Measurements from ENCODE around the gene BCL2L15. TPM values are rescaled to one million over a fixed set of nuclear protein-coding genes. Genes with fewer than 3 reads are reported as not detected.

Gene BCL2L15
- total RNA-seq, 1 experiment from 2014 or later, result 0.10 TPM

DNA sequence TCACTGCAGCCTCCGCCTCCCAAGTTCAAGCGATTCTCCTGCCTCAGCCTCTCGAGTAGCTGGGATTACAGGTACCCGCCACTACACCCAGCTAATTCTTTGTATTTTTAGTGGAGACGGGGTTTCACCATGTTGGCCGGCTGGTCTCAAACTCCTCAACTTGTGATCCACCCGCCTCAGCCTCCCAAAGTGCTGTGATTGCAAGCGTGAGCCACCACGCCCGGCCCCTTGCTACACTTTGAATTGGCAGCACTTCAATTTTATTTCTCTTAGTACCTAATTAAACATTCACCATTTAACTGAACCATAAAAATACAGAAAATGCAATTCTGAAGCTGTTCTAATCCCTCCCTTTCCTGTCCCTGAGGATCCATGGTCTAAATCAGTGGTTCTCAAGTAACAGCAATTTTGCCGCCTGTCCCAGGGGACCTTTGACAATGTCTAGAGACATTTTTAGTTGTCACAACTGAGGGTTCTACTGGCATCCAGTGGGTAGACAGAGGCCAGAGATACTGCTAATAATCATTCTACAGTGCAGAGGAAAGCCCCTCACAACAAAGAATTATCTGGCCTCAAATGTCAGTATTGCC is 4.3 kb upstream of the BCL2L15 start:
- POLR2A ChIA-PET, result no interaction called here

DNA sequence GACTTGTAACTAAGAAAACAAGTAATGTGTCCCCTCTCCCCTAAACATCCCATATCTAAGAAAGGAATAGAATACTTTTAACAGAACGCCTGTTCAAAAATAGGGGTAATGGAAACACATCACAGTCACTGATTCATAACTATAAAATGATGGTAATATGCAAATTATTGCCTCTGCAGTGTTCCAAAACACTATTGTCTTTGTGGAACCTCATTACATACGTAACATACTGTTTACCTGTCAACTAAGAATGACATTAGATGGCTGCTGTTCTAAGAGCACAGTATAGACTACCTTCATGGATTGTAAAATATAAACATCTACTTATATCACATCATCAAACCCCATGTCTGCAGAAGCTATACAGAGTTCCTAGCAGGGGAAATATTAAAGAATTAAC is 3.4 kb upstream of the BCL2L15 start:
- no peak for DNase-seq (ENCODE audit: low read depth, low spot score)
- CTCF ChIA-PET, result no interaction called here
- Histone ChIP-seq H3K27me3 (ENCODE audit: control insufficient read depth, insufficient read depth, low read length) (no peaks in the 10 kb centered on the region), H3K4me3 (ENCODE audit: low read depth in 2 of 2, low read length in 2 of 2) (no peak overlapping the region), H3K36me3 (ENCODE audit: control insufficient read depth, insufficient read depth, low read length) (no peaks in the 10 kb centered on the region), H3K27ac (ENCODE audit: low read length) (no peak overlapping the region), H3K4me1 (ENCODE audit: control insufficient read depth, insufficient read depth, low read length) (no peaks in the 10 kb centered on the region), H3K9me3 (ENCODE audit: control insufficient read depth, insufficient read depth, low read depth, low read length) (no peaks in the 10 kb centered on the region)
- TF ChIP-seq POLR2AphosphoS5 (IDR thresholded peaks at IDR 0.05; ENCODE audit: low read depth, low read length) (no peak), SIN3A (IDR thresholded peaks at IDR 0.05; ENCODE audit: borderline replicate concordance, insufficient read depth, low read depth, low read length) (no peak), TCF7L2 (IDR thresholded peaks at IDR 0.05; ENCODE audit: low read depth, low read length) (no peak)
- TF ChIP-seq, protein P1, sequence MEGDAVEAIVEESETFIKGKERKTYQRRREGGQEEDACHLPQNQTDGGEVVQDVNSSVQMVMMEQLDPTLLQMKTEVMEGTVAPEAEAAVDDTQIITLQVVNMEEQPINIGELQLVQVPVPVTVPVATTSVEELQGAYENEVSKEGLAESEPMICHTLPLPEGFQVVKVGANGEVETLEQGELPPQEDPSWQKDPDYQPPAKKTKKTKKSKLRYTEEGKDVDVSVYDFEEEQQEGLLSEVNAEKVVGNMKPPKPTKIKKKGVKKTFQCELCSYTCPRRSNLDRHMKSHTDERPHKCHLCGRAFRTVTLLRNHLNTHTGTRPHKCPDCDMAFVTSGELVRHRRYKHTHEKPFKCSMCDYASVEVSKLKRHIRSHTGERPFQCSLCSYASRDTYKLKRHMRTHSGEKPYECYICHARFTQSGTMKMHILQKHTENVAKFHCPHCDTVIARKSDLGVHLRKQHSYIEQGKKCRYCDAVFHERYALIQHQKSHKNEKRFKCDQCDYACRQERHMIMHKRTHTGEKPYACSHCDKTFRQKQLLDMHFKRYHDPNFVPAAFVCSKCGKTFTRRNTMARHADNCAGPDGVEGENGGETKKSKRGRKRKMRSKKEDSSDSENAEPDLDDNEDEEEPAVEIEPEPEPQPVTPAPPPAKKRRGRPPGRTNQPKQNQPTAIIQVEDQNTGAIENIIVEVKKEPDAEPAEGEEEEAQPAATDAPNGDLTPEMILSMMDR (IDR thresholded peaks at IDR 0.05), result no peak
- TF ChIP-seq, protein P2, sequence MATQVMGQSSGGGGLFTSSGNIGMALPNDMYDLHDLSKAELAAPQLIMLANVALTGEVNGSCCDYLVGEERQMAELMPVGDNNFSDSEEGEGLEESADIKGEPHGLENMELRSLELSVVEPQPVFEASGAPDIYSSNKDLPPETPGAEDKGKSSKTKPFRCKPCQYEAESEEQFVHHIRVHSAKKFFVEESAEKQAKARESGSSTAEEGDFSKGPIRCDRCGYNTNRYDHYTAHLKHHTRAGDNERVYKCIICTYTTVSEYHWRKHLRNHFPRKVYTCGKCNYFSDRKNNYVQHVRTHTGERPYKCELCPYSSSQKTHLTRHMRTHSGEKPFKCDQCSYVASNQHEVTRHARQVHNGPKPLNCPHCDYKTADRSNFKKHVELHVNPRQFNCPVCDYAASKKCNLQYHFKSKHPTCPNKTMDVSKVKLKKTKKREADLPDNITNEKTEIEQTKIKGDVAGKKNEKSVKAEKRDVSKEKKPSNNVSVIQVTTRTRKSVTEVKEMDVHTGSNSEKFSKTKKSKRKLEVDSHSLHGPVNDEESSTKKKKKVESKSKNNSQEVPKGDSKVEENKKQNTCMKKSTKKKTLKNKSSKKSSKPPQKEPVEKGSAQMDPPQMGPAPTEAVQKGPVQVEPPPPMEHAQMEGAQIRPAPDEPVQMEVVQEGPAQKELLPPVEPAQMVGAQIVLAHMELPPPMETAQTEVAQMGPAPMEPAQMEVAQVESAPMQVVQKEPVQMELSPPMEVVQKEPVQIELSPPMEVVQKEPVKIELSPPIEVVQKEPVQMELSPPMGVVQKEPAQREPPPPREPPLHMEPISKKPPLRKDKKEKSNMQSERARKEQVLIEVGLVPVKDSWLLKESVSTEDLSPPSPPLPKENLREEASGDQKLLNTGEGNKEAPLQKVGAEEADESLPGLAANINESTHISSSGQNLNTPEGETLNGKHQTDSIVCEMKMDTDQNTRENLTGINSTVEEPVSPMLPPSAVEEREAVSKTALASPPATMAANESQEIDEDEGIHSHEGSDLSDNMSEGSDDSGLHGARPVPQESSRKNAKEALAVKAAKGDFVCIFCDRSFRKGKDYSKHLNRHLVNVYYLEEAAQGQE (IDR thresholded peaks at IDR 0.05; ENCODE audit: insufficient read depth in 1 of 2, low read depth in 2 of 2, low read length in 1 of 2), result no peak
- POLR2A ChIA-PET, result no interaction called here
- in situ Hi-C loops (cut with HindIII; ENCODE audit: low pct_unique_long_range_greater_than_20kb, low sequenced_read_pairs) (no loop called here), intact Hi-C loops (cut with micrococcal nuclease; ENCODE audit: unreplicated experiment) (no loop called here)
- no peak for ATAC-seq
- BruUV-seq (replicated peaks), result no TSS peak

More for the DNA sequence above, 4.3 kb upstream of the BCL2L15 start:
- in situ Hi-C loops (cut with HindIII; ENCODE audit: low pct_unique_long_range_greater_than_20kb, low sequenced_read_pairs) (no loop called here), intact Hi-C loops (cut with micrococcal nuclease; ENCODE audit: unreplicated experiment) (no loop called here)
- DNase-seq (ENCODE audit: low read depth, low spot score) (no peak), ATAC-seq (no peak)
- TF ChIP-seq SIN3A (IDR thresholded peaks at IDR 0.05; ENCODE audit: borderline replicate concordance, insufficient read depth, low read depth, low read length), result no peak
- TF ChIP-seq, protein P1 (IDR thresholded peaks at IDR 0.05), result no peak
- TF ChIP-seq POLR2AphosphoS5 (IDR thresholded peaks at IDR 0.05; ENCODE audit: low read depth, low read length), result no peak
- TF ChIP-seq TCF7L2 (IDR thresholded peaks at IDR 0.05; ENCODE audit: low read depth, low read length), result no peak
- TF ChIP-seq, protein P2 (IDR thresholded peaks at IDR 0.05; ENCODE audit: insufficient read depth in 1 of 2, low read depth in 2 of 2, low read length in 1 of 2), result no peak
- Histone ChIP-seq H3K9me3 (ENCODE audit: control insufficient read depth, insufficient read depth, low read depth, low read length) (no peaks in the 10 kb centered on the region), H3K4me1 (ENCODE audit: control insufficient read depth, insufficient read depth, low read length) (no peaks in the 10 kb centered on the region), H3K27me3 (ENCODE audit: control insufficient read depth, insufficient read depth, low read length) (no peaks in the 10 kb centered on the region), H3K4me3 (ENCODE audit: low read depth in 2 of 2, low read length in 2 of 2) (no peak overlapping the region), H3K36me3 (ENCODE audit: control insufficient read depth, insufficient read depth, low read length) (no peaks in the 10 kb centered on the region; the same call in 1 of the 2 replicates), H3K27ac (ENCODE audit: low read length) (no peak overlapping the region)
- BruUV-seq (replicated peaks), result no TSS peak
- CTCF ChIA-PET, result no interaction called here

Measured in Panc1 (cell line).